HG02763 (cell line): Measurements from ENCODE around the gene CPLX3.

Experiments
- ATAC-seq: cut with Tn5 transposase; IDR thresholded peaks from one replicate; pipeline ENCODE4 v1.9.1; 2021; ENCODE audit warnings: mild to moderate bottlenecking, moderate library complexity; ENCODE audit not compliant: unreplicated experiment

Gene CPLX3

DNA sequence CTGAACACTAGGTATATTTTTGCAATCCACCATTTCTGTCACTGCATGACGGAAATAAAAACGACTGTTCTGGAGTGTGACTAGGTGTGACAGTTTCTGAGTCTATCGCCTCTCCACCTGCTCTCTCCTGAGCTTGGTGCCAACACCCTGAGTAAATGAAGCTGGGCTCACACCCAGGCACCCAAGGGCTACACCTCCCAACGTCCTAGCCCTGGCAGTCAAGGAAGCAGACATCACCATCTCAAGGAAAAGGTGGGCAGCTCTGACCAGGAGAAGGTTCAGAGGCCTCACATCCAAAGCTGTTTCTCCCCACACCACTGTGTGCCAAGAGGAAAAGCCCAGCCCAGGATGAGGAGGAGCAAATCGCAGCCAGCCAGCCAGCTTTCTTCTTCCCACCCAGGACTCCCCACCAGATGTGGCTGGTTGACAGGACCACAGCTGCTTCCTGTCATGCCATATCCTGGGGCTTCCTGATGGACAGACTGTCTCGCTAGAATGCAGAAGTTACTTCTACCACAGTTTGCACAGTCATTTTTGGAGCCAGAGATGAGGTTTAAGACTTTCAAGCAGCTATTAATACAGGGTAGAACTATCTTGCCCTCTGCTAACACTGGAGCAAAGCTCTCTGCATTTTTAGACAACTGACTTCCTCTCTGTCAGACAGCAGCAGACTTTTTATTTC lies 43.4 kb downstream of the CPLX3 start:
- ATAC-seq = peak; percentile 31

DNA sequence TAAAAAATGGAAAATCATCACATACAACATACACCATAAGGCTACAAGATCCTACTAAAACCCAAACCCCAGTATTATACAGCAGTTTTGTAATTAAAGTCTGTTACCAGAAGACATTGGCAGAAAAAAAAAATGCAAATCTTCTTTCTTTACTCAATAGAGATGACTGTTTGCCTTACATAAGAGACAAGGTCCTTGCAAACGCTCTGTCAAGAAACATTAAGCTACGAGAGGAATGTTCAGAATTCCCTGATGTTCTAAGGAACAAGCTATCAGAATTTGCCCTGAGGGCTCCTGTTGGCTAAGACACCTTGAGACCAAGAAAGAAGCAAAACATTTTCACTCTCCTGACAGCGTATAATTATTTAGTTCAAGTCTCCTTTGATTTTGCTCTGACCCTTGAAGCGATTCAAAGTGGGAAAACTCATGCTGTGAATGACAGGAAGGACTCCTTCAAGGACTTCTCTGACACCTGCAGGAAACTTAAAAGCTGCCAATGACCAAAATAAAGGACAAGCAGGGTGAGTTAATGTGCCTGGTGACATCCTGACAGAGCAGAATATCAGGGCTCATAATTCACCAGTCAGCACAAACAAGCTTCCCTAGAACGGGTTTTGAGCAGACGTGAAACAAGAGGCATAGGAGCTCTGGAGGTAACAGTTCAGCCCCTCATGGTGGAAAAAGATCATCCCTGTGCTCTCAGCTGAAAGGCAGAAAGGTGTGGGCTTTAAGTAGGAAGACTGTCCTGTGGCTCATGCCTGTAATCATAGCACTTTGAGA lies 44.2 kb downstream of the CPLX3 start:
- no peak for ATAC-seq

DNA sequence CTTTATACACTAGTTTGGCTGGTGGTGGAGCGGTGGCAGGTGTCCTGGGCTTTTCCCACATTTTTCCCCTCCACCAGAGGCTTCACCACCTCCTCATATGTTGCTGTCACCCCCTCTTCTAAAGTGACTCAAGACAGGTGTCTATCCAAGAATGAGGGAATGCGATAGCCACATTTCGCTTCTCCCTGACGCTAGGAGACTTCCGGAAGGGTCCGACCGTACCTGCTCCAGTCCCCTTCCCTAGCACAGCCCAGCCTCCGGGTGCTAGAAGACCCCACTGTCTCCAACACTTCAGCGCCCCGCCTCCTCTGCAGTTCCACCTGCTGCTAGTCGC lies 46.2 kb downstream of the CPLX3 start:
- no peak for ATAC-seq

DNA sequence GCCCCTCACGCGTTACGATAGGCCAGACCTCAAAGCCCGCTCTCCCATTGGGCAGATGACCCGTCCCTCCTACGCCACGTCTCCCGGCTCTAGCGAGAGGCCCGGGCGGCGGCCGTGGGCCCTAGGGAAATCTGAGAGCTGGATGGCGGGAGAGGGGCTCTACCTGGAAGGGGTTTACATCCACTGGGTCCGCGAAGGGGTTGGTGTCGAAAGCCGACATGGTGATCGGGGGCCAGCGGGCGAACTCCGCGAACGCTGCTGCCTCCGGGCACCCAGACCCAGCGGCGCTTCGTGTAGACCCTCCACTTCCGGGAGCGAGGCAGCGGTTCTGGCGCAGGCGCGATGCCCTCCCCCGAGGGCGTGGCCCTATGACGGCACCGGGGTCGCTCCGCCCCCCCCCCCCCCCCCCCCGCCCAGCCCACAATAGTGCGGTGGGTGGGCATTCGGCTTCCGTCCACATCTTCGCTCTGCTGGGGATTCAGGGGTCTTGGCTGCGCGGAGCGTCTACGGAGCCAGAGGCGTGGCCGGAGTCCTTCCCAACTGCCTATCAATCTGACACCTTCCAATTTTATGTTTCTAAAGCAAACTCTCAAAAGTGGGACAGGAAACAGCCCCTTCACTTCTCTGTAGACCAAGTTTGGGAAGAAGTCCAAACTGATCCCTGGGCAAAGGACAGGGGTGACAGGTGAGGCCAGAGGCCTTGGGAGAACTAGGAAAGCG lies 46.8 kb downstream of the CPLX3 start, which contains the start of gene SCAMP2:
Gene SCAMP2 (minus strand): TSS at position 330 of the 720 bp plus-strand sequence. CDS start 110 bp downstream, at position 220.
- peak; percentile 80 for ATAC-seq

DNA sequence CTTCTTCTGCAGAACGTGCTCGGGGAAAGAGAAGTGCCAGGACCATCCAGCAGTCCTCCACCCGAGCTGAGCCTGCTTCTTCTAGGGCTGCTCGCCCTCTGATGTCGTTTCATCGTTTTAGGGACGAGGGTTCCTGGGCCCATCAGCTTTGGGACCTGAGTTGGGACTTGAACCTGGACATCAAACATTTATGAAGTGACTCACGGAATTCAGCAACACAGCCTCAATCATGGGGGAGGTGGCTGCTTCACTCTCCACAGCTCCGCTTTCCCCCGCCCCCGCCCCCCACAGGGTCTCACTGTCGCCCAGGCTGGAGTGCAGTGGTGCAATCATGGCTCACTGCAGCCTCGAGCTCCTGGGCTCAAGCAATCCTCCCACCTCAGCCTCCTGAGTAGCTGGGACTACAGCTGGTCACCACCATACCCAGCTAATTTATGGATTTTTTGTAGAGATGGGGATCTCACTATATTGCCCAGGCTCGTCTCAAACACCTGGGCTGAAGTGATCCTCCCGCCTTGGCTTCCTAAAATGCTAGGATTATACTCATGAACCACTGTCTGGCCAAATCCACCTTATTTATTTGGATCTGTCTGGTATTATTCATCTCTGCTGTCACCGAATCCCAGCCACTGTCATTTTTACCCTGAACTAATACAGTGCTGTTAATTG lies 47.5 kb downstream of the CPLX3 start:
- ATAC-seq = peak; percentile 3

DNA sequence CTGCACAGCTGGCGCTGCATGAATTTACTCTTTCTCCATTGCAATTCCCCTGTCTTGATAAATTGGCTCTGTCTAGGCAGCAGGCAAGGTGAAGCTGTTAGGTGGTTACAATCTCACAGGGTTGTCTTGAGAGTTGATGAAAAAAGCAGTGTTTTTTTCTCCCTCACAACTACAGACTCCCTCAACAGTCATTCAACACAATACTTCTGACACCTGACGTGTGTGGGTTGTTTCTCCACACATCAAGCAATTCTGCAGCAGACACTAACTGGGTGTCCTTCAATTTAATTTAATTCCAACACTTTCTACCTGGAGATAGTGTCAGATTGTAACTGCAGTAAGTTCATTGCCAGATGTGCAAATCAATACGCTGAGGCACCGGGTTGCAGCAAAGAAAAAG lies 51.8 kb downstream of the CPLX3 start:
- no peak for ATAC-seq
